Measurements from ENCODE around the gene RASA3. TPM values are rescaled to one million over a fixed set of nuclear protein-coding genes. Genes with fewer than 3 reads are reported as not detected.

Gene RASA3
- total RNA-seq, 1 donor from 2014 or later: 25.4 TPM

GRCh38 chr13:114144606-114145244, 12.3 kb upstream of the RASA3 start:
- Histone ChIP-seq H3K4me3 (ENCODE audit: low read depth, low read length) (no peak overlapping the region), H3K36me3 (ENCODE audit: control insufficient read depth, insufficient read depth, low read length) (no peaks in the 10 kb centered on the region), H3K27me3 (ENCODE audit: control insufficient read depth, insufficient read depth, low read length) (peaks cover 6% of the 10 kb centered on the region)
- DNase-seq (ENCODE audit: low read depth): no peak
- TF ChIP-seq, protein P1, sequence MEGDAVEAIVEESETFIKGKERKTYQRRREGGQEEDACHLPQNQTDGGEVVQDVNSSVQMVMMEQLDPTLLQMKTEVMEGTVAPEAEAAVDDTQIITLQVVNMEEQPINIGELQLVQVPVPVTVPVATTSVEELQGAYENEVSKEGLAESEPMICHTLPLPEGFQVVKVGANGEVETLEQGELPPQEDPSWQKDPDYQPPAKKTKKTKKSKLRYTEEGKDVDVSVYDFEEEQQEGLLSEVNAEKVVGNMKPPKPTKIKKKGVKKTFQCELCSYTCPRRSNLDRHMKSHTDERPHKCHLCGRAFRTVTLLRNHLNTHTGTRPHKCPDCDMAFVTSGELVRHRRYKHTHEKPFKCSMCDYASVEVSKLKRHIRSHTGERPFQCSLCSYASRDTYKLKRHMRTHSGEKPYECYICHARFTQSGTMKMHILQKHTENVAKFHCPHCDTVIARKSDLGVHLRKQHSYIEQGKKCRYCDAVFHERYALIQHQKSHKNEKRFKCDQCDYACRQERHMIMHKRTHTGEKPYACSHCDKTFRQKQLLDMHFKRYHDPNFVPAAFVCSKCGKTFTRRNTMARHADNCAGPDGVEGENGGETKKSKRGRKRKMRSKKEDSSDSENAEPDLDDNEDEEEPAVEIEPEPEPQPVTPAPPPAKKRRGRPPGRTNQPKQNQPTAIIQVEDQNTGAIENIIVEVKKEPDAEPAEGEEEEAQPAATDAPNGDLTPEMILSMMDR (IDR thresholded peaks at IDR 0.05; ENCODE audit: insufficient read depth, low read length, poor library complexity, severe bottlenecking): no peak

DNA sequence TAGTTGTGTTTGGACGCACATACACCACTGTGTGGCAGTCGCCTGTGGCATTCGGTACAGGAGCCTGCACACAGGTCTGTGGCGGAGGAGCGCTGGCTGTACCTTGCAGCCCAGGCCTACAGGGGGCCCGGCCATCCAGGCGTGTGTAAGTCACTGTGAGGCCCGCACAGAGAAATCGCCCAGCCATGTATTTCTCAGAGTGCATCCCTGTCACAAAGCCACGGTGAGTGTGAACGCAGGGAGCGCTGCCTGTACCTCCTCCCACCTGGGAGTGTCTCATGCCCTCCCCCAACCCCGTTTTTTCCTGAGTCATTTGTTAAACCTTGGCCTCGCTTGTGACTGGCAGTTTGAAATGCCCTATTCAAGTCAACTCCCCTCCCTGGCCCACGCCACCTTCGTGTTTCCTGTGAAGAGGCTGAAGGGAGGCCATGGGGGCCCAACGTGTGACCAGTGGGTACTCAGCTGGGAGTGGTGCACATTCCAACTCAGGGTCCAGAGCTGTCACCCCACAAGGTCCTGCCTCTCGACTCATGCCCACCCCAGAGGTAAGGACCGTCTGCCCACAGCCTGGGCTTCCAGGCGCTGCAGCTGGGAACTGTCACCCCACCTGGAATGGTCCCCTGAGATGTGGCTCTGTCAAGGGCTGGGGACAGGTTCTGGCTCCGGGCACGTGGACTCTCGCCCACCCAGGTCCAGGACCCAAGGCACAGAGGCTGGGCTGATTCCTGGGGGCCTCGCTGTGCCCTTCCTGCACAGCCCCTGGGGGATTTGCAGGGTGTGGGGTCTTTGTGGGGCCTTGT, 11.6 kb upstream of the RASA3 start:
- TF ChIP-seq, protein P1 (IDR thresholded peaks at IDR 0.05; ENCODE audit: insufficient read depth, low read length, poor library complexity, severe bottlenecking): peak; percentile 54
- H3K36me3 ChIP-seq (ENCODE audit: control insufficient read depth, insufficient read depth, low read length): no peaks in the 10 kb centered on the region
- peak; percentile 25 for DNase-seq (ENCODE audit: low read depth)
- H3K4me3 ChIP-seq (ENCODE audit: low read depth, low read length): no peak overlapping the region
- peaks cover 6% of the 10 kb centered on the region for H3K27me3 ChIP-seq (ENCODE audit: control insufficient read depth, insufficient read depth, low read length)

- TF ChIP-seq, protein P1 (IDR thresholded peaks at IDR 0.05; ENCODE audit: insufficient read depth, low read length, poor library complexity, severe bottlenecking): no peak
Measured at GRCh38 chr13:114142640-114143490, 10.4 kb upstream of the RASA3 start.

GRCh38 chr13:114142137-114142550, 9.7 kb upstream of the RASA3 start:
- Histone ChIP-seq H3K36me3 (ENCODE audit: control insufficient read depth, insufficient read depth, low read length) (no peaks in the 10 kb centered on the region), H3K4me3 (ENCODE audit: low read depth, low read length) (no peak overlapping the region), H3K27me3 (ENCODE audit: control insufficient read depth, insufficient read depth, low read length) (peaks cover 4% of the 10 kb centered on the region)
- no peak for DNase-seq (ENCODE audit: low read depth)
- TF ChIP-seq, protein P1 (IDR thresholded peaks at IDR 0.05; ENCODE audit: insufficient read depth, low read length, poor library complexity, severe bottlenecking): no peak

More at GRCh38 chr13:114142640-114143490, 10.4 kb upstream of the RASA3 start:
- Histone ChIP-seq H3K27me3 (ENCODE audit: control insufficient read depth, insufficient read depth, low read length) (peaks cover 4% of the 10 kb centered on the region), H3K36me3 (ENCODE audit: control insufficient read depth, insufficient read depth, low read length) (no peaks in the 10 kb centered on the region), H3K4me3 (ENCODE audit: low read depth, low read length) (no peak overlapping the region)
- no peak for DNase-seq (ENCODE audit: low read depth)

DNA sequence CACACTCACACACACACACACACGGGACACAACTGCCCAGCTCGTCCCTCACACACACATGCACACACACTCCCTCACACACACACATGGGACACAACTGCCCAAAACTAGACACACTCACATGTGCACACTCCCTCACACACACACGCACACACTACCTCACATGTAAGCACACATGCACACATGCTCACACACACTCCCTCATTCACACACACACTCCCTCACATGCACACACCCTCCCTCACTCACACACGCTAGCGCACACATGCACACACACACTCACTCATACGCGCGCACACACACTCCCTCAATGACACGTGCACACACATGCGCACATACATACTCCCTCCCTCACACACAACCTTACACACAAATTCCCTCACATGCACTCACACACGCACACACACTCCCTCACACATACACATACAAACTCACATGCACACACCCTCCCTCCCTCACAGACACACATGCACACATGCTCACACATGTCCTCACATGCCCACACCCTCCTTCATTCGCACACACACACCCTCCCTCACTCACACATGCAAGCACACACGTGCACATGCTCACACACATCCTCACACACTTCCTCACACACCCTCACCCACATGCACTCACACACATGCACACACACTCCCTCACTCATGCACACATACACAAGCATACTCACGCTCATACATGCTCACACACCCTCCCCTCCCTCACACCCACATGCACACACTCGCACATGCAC, 9.0 kb upstream of the RASA3 start:
- peaks cover 4% of the 10 kb centered on the region for H3K27me3 ChIP-seq (ENCODE audit: control insufficient read depth, insufficient read depth, low read length)
- DNase-seq (ENCODE audit: low read depth): no peak

More for the DNA sequence above, 9.0 kb upstream of the RASA3 start:
- Histone ChIP-seq H3K36me3 (ENCODE audit: control insufficient read depth, insufficient read depth, low read length) (no peaks in the 10 kb centered on the region), H3K4me3 (ENCODE audit: low read depth, low read length) (no peak overlapping the region)
- TF ChIP-seq, protein P1 (IDR thresholded peaks at IDR 0.05; ENCODE audit: insufficient read depth, low read length, poor library complexity, severe bottlenecking): no peak
